ENCODE measurements around the gene SPSB3.

DNA sequence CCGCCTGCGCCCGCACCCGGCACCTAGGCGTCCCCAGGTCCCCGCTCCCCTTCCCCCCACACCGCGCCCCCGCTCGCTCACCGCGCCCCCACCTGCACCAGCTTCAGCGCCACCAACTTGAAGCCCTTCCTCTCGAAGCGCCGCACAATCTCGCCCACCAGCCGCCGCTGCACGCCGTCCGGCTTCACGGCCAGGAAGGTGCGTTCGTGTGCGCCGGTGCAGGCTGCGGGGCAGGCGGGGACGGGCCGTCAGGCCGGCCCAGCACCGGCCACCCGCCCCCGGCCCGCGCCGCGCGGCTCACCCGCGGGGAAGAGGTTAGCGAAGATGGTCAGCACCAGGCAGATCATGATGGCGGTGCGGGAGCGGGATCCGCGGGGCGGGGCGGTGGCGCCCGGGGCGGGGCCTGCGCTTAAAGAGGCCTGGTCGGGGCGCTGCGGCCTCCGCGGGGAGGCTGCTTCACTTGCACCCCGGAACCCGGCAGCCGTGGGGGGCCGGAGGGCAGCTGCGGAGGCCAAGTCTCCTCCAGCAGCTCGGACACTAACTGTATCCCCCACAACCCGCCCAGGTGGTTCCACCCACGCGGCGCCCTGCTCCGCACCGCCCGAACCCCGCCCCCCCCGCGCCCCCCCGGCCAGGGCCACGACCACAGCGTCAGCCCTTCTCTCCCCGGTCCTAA lies 11.0 kb downstream of the SPSB3 start, which contains the start of gene NME3:
- TF ChIP-seq EGR1 (conservative IDR thresholded peaks at IDR 0.05) (peak; percentile 77), PBX2 (CRISPR knock-in tag; IDR thresholded peaks at IDR 0.05; ENCODE audit: low read depth) (no peak), PBX2 (tag; conservative IDR thresholded peaks at IDR 0.05; ENCODE audit: low read depth) (no peak), SRSF9 (IDR thresholded peaks at IDR 0.05; ENCODE audit: borderline replicate concordance, low read depth, low read length) (no peak), MEF2D (tag; conservative IDR thresholded peaks at IDR 0.05; ENCODE audit: low read depth) (no peak), KAT7 (CRISPR knock-in tag; IDR thresholded peaks at IDR 0.05; ENCODE audit: borderline replicate concordance) (no peak), JUND (IDR thresholded peaks at IDR 0.05; ENCODE audit: borderline replicate concordance, low read depth, low read length) (no peak), JUND (tag; IDR thresholded peaks at IDR 0.05; ENCODE audit: borderline replicate concordance, low read depth, low read length) (no peak), POLR2AphosphoS5 (IDR thresholded peaks at IDR 0.05; ENCODE audit: control insufficient read depth, insufficient read depth, low read depth, low read length) (no peak), CHD2 (IDR thresholded peaks at IDR 0.05; ENCODE audit: low read depth, low read length) (no peak), ZNF121 (CRISPR knock-in tag; conservative IDR thresholded peaks at IDR 0.05) (no peak)
- TF ChIP-seq, protein P1, sequence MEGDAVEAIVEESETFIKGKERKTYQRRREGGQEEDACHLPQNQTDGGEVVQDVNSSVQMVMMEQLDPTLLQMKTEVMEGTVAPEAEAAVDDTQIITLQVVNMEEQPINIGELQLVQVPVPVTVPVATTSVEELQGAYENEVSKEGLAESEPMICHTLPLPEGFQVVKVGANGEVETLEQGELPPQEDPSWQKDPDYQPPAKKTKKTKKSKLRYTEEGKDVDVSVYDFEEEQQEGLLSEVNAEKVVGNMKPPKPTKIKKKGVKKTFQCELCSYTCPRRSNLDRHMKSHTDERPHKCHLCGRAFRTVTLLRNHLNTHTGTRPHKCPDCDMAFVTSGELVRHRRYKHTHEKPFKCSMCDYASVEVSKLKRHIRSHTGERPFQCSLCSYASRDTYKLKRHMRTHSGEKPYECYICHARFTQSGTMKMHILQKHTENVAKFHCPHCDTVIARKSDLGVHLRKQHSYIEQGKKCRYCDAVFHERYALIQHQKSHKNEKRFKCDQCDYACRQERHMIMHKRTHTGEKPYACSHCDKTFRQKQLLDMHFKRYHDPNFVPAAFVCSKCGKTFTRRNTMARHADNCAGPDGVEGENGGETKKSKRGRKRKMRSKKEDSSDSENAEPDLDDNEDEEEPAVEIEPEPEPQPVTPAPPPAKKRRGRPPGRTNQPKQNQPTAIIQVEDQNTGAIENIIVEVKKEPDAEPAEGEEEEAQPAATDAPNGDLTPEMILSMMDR (IDR thresholded peaks at IDR 0.05 in 2 of 3, conservative IDR thresholded peaks at IDR 0.05 in 1 of 3; ENCODE audit: insufficient read depth in 2 of 3, low read depth in 1 of 3, low read length in 3 of 3) = no peak
- TF ChIP-seq, protein P2, sequence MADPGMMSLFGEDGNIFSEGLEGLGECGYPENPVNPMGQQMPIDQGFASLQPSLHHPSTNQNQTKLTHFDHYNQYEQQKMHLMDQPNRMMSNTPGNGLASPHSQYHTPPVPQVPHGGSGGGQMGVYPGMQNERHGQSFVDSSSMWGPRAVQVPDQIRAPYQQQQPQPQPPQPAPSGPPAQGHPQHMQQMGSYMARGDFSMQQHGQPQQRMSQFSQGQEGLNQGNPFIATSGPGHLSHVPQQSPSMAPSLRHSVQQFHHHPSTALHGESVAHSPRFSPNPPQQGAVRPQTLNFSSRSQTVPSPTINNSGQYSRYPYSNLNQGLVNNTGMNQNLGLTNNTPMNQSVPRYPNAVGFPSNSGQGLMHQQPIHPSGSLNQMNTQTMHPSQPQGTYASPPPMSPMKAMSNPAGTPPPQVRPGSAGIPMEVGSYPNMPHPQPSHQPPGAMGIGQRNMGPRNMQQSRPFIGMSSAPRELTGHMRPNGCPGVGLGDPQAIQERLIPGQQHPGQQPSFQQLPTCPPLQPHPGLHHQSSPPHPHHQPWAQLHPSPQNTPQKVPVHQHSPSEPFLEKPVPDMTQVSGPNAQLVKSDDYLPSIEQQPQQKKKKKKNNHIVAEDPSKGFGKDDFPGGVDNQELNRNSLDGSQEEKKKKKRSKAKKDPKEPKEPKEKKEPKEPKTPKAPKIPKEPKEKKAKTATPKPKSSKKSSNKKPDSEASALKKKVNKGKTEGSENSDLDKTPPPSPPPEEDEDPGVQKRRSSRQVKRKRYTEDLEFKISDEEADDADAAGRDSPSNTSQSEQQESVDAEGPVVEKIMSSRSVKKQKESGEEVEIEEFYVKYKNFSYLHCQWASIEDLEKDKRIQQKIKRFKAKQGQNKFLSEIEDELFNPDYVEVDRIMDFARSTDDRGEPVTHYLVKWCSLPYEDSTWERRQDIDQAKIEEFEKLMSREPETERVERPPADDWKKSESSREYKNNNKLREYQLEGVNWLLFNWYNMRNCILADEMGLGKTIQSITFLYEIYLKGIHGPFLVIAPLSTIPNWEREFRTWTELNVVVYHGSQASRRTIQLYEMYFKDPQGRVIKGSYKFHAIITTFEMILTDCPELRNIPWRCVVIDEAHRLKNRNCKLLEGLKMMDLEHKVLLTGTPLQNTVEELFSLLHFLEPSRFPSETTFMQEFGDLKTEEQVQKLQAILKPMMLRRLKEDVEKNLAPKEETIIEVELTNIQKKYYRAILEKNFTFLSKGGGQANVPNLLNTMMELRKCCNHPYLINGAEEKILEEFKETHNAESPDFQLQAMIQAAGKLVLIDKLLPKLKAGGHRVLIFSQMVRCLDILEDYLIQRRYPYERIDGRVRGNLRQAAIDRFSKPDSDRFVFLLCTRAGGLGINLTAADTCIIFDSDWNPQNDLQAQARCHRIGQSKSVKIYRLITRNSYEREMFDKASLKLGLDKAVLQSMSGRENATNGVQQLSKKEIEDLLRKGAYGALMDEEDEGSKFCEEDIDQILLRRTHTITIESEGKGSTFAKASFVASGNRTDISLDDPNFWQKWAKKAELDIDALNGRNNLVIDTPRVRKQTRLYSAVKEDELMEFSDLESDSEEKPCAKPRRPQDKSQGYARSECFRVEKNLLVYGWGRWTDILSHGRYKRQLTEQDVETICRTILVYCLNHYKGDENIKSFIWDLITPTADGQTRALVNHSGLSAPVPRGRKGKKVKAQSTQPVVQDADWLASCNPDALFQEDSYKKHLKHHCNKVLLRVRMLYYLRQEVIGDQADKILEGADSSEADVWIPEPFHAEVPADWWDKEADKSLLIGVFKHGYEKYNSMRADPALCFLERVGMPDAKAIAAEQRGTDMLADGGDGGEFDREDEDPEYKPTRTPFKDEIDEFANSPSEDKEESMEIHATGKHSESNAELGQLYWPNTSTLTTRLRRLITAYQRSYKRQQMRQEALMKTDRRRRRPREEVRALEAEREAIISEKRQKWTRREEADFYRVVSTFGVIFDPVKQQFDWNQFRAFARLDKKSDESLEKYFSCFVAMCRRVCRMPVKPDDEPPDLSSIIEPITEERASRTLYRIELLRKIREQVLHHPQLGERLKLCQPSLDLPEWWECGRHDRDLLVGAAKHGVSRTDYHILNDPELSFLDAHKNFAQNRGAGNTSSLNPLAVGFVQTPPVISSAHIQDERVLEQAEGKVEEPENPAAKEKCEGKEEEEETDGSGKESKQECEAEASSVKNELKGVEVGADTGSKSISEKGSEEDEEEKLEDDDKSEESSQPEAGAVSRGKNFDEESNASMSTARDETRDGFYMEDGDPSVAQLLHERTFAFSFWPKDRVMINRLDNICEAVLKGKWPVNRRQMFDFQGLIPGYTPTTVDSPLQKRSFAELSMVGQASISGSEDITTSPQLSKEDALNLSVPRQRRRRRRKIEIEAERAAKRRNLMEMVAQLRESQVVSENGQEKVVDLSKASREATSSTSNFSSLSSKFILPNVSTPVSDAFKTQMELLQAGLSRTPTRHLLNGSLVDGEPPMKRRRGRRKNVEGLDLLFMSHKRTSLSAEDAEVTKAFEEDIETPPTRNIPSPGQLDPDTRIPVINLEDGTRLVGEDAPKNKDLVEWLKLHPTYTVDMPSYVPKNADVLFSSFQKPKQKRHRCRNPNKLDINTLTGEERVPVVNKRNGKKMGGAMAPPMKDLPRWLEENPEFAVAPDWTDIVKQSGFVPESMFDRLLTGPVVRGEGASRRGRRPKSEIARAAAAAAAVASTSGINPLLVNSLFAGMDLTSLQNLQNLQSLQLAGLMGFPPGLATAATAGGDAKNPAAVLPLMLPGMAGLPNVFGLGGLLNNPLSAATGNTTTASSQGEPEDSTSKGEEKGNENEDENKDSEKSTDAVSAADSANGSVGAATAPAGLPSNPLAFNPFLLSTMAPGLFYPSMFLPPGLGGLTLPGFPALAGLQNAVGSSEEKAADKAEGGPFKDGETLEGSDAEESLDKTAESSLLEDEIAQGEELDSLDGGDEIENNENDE (IDR thresholded peaks at IDR 0.05; ENCODE audit: low read depth, low read length) = no peak

All from K562 (cell line).